HG03108 (cell line): ENCODE results near the gene POMT1.
"Not testable (repeated sequence)": the region's sequence is repeated elsewhere in the genome, so short reads cannot be mapped to it uniquely, and the experiment has no call there.

Source experiments
- ATAC-seq: cut with Tn5 transposase; IDR thresholded peaks from one replicate; pipeline ENCODE4 v1.9.1; 2021; ENCODE audit warnings: moderate library complexity; ENCODE audit not compliant: unreplicated experiment

Gene POMT1

DNA sequence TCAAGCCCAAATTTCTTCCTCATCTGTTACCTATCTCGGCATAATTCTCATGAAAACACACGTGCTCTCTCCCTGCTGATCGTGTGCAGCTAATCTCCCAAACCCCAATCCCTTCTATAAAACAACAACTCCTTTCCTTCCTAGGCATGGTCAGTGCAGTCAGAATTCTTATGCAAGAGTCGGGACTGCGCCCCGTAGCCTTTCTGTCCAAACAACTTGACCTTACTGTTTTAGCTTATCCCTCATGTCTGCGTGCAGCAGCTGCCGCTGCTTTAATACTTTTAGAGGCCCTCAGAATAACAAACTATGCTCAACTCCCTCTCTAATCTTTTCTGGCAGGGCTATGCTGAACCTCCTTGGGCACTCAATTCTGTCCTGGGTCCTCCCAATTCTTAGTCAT, 47.7 kb downstream of the POMT1 start:
- not testable (repeated sequence) for ATAC-seq

- ATAC-seq = no peak
Observed at GRCh38 chr9:131552030-131552429, 49.3 kb downstream of the POMT1 start.

DNA sequence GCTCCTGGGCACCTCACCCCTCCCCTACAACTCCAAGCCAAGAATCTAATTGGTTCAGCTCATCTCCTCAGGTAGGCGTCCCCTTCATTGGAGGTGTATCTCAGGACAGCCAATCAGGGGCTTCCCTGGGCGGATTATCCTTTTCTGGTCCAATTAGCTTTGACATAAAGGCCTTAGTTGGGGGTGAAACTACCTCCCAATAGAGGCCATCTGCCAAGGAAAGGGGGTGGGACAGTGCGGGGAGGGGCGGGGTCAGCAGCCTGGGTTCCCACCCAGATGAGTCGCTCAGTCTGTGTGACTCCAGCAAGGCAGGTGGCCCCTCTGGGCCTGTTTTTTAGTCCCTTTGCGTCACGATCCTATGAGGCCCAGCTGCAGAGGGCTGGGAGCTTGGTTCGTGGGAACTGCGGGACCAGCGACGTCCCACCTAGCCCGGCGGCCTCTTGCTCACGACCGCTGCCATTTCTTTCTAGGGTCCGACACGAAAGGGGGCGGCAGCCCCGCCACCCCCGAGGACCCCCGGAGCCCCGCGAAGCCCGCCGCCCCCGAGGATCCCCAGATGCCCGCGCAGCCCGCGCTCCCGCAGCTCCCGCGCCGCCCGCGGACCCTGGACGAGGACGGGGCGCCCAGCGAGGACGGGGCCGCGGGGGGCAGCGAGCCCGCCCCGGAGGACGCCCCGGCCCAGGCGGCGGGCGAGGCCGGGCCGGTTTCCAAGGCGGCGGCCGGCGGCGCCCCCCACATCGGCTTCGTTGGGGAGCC, 51.5 kb downstream of the POMT1 start:
- ATAC-seq = no peak

- ATAC-seq = no peak
Observed at GRCh38 chr9:131554843-131555351, 52.2 kb downstream of the POMT1 start.

- ATAC-seq = no peak
Observed at GRCh38 chr9:131555841-131556673, 53.3 kb downstream of the POMT1 start.

DNA sequence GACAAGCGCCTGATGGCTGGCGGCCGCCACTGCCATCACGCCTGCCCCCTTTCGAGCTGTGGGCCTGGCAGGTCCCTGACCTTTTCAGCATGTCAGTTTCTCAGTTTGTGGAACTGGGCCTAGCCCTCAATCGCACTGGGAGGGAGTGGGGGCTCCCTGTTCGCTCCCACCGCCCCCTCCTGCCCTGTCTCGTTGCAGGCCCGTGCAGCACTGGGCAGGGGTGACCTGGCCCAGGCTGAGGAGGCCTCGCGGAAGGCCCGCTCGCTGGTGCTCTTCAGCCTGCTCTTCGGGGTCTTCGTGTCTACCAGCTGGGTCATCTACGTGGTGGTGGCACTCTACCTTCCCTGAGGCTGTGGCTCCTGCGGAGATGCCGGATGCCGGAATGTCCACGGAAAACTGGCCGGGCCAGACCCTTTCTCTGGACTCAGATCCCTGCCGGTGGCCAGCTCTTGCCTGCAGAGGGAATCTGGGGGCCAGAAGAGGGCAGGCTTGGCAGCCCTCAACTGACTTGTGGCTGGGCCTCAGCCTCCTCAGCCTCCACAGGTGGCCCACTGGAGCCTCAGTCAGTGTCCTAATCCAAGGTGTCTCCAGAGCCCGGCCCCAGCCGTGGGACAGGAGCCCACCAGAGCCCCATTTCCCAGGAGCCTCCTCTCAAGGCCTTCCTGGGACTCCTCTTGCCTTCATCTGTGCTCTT, 55.3 kb downstream of the POMT1 start:
- no peak for ATAC-seq

DNA sequence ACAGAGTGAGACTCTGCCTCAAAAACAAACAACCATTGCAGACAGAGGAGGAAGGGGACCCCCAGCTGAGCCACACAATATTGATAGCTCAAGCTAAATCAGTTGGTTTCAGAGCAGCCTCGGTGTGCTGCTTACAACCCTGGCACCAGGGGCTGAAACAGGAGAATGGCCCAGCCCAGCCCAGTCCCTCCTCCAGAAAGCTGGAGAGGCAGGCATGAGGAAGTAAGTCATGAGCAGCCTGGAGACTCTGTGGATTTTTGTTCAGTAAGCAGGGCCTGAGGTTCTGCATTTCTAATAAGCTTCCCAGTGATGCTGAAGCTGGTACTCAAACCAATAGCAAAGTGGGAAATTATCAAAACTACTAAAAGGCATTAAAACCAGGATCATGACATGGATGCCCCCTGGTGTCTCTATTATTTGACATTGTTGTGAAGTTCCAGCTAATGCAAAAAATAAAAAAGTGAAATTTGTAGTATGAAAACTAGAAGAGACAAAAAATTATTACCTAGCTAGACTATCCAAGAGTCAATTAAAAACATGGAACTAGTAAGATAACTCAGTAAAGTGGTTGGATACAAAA, 56.8 kb downstream of the POMT1 start:
- no peak for ATAC-seq

DNA sequence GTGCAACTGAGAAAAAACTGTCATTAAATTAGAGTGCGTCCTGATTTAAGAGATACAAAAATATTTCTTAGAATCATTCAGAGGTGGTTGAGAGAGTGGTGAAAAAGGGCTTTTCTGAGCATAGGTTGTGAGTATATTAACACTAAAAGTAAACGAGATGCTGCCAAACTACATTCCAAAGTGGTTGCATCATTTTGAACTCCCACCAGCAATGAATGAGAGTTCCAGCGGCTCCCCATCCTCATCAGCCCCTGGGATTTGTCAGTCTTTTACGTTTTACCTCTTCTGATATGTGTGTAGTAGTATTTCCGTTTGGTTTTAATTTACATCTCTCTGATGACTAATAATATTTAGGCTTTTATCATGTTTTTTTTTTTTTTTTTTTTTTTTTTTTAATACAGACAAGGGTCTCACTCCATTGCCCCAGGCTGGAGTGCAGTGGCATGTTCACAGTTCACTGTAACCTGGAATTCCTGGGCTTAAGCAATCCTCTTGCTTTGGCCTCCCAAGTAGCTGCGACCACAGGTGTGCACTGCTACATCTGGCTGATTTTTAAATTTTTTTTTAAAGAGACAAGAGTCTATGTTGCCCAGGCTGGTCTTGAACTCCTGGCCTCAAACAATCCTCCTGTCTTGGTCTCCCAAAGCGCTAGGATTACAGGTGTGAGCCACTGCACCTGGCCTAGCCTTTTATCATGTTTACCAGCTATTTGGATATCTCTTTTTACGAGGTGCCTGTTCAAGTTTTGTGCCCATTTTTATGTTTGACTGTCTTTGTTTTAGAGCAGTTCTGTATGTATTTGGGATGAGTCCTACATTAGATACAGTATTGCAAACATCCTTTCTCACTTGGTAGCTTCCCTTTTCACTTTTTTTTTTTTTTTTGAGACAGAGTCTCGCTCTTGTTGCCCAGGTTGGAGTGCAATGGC, 59.6 kb downstream of the POMT1 start:
- ATAC-seq = no peak

DNA sequence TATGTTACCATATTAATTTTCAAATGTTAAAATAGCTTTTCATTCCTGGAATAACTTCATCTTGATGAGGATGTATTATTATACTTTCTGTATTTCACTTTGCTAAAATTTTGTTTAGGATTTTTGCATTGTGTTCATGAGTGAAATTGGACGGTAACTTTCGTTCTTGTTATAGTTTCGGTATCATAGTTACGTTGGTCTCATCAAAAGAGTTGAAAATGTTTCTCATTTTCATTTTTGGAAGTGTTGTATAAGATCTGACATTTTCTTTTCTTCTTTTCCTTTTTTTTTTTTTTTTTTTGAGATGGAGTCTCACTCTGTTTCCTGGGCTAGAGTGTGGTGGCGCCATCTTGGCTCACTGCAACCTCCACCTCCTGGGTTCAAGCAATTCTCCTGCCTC, 62.7 kb downstream of the POMT1 start:
- no peak for ATAC-seq

DNA sequence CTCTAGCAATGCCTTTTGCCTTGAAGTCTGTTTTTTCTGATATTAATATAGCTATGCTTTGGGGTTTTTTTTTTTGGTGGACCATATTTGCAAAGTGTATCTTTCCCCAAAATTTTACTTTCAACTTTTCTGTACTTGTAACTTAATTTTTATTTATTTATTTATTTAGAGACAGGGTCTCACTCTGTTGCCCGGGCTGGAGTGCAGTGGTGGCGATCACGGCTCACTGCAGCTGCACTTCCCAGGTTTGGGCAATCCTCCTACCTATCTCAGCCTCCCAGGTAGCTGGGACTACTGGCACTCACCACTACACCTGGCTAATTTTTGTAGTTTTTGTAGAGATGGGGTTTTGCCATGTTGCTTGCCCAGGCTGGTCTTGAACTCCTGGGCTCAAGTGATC, 63.4 kb downstream of the POMT1 start:
- no peak for ATAC-seq

GRCh38 chr9:131567910-131568309, 65.2 kb downstream of the POMT1 start:
- ATAC-seq = no peak
